Caki2 (cell line): ENCODE measurements around the gene C11orf58. TPM values are rescaled to one million over a fixed set of nuclear protein-coding genes. Genes with fewer than 3 reads are reported as not detected.

Source experiments
- DNase-seq: peaks from one replicate; pipeline ENCODE4 v3.0.0-alpha.2; 2015; ENCODE audit warnings: low read depth
- in situ Hi-C: cut with HindIII; loops from 2 replicates; pipeline ENCODE4 v1.10.0; 2016; ENCODE audit warnings: low sequenced_read_pairs, low pct_unique_long_range_greater_than_20kb, mixed read lengths
- total RNA-seq: library from RNA; depleted of rRNA; stranded (reverse); fragments of >200 nt; shearing (Covaris generic); gene quantifications from 2 replicates; pipeline ENCODE4 v1.2.3, GENCODE V29; 2014; ENCODE audit warnings: low replicate concordance

The C11orf58 gene
- total RNA-seq, 1 experiment from 2014 or later: 121 TPM

DNA sequence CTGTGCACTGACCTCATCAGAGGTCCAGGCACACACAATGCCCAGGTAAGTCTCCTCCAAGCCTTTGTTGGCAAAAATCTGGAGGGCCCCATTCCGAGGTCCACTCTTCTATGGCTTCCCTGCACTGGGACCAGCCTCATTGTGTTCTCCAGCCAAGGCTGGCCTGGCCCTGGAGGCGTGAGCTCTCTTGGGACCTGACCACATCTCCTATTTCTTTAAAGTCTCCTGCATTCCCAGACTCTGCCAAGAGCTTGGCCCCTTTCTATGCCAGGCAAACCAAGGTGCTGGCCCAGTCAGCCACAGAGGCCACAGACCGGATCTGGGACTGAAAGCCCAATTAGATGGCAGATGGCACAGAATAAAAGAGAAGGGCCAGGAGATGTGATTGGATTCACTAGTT, 55.1 kb downstream of the C11orf58 start:
- in situ Hi-C loops: no loop called here
- no peak for DNase-seq

DNA sequence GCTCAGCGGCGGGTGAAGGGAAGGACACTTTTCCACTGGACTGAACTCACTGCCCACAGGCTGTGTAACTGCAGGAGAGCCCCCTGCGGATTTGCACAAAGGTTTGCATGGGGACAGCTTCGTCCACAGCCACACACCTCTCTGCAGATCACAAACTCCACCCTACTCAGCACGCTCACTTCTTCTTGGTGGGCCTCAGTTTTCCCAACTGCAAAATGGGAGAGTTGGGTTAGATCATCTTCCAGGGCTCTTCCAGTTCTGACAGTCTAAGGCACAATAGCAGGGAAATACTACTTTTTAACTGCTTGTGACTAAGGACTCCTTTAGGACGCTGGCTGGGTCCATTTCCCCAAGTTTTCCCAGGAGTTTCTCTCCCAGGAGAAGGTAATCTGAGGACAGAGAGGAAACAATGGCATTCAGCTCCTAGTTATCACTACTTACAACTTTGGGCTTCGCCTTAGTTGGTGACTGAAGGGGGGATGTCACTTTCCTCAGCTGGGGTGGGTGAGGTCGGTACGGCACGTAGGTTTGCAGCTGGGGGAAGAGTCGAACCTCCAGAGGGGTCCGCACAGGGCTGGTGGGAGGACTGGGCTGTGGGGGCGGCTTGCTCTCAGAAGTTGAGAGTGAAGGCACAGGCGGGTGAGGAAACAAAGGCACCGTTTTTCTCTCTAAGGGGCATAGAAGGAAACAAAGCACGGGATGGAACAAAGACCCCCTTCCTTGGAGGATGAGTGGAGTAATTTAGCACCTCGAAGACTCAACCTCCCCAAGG, 55.8 kb downstream of the C11orf58 start:
- in situ Hi-C loops: no loop called here

GRCh38 chr11:16795146-16795545, 56.7 kb downstream of the C11orf58 start:
- no peak for DNase-seq
- in situ Hi-C loops: no loop called here

More for the DNA sequence above, 55.8 kb downstream of the C11orf58 start:
- no peak for DNase-seq

- no peak for DNase-seq
- in situ Hi-C loops: no loop called here
Observed at GRCh38 chr11:16796311-16796710, 57.9 kb downstream of the C11orf58 start.

DNA sequence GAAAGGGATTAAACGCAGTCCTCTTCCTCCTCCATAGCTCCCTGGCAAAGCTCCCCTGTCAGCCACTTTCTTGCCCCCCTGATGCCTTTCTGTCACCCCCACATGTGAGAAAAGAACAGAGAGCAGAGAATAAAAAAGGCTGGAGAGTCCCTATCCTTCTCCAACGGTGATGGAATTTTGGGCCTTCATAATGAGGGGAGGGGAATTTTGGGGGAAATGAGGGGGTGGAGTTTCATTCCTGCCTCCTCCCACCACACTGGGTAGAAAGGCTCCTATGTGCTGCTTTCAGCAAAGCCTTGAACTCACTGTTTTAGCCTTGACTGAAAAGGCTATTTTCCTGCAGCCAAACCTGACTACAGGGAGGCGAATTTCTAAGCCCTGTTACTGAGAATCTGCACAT, 59.3 kb downstream of the C11orf58 start:
- DNase-seq: no peak
- in situ Hi-C loops: no loop called here

- DNase-seq: no peak
- in situ Hi-C loops: no loop called here
Observed at GRCh38 chr11:16799221-16799620, 60.8 kb downstream of the C11orf58 start.

DNA sequence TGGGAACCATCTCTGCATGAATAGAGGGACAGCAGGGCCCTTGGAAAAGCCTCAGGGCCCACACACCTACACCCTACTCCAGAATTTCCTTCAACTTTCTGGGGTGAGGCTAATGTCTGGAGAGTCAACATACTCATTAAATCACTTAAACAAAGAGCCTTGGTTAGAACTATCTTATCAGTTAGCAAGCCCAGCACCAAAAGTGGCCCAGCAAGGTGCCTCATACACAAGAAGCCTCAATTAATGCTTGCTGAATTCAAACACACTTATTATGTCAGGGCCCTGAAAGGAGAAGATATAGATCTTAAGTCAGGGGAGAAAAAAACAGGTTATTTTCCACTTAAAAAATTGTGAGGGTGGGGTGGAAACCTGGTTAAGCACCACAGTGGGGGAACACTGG, 61.4 kb downstream of the C11orf58 start:
- no peak for DNase-seq
- in situ Hi-C loops: no loop called here

GRCh38 chr11:16800382-16800781, 61.9 kb downstream of the C11orf58 start:
- no peak for DNase-seq
- in situ Hi-C loops: no loop called here

DNA sequence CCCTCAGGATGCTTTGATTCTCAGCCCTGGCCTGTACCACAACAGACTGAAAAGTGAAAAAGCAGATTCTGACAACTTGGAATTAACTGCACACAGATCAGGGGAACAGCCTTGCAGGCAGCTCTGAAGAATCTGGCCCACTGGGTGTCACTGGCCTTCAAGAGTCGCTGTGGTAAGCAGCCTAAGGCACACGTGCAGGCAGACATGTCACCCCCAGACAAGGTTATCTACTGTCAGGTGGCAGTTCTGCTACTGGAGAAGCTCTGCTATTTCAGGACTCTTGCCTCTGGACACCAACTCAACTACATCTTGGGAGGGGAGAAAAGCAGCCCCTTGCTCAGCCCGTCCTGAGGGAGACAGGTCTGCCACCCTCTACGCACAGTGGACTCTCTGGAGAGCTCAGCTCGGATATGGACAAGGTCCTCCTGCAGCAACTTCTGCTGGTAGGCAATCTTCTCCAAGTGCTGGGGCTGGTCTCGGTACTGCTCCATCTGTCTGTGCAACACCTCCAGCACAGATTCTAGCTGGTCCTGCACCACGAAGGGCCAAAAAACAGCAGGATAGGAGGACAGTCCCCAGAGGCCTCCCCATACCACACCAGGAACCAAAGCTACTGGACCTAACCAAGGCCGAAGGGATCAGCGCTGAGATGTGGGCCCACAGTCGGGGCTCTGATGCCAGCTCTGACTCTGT, 63.0 kb downstream of the C11orf58 start:
- DNase-seq: no peak
- in situ Hi-C loops: no loop called here

- in situ Hi-C loops: no loop called here
- DNase-seq: no peak
Observed at GRCh38 chr11:16804104-16804947, 65.9 kb downstream of the C11orf58 start.

DNA sequence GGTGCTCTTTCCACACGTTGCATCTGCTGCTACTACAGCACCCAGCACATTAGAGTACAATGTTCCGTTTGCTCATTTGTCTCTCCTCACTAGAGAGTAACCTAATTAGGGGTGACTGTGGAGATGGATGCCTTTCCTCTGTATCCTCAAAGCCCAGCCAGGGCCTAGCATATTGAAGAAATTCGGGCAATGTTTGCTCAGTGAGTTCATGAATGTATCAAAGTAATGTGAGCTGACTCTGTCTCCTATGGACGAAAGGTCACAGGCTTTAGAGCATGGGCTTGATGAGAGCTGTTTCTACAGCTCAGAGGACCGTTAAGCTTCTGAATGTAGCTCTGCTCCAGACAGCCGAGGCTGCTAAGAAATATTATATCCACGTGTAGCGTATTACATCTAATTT, 67.5 kb downstream of the C11orf58 start:
- no peak for DNase-seq
- in situ Hi-C loops: no loop called here

GRCh38 chr11:16806791-16807190, 68.3 kb downstream of the C11orf58 start:
- in situ Hi-C loops: no loop called here
- DNase-seq: no peak

- DNase-seq: no peak
- in situ Hi-C loops: no loop called here
Observed at GRCh38 chr11:16807306-16807705, 68.9 kb downstream of the C11orf58 start.
